SW 1271 (cell line): Measurements from ENCODE around the gene VPREB1.
"Not testable (repeated sequence)": the region's sequence is repeated elsewhere in the genome, so short reads cannot be mapped to it uniquely, and the experiment has no call there.

Experiments used
- DNase-seq, 2 experiments: peaks; one replicate each; lab custom pipeline; 2025; lab: John Stamatoyannopoulos, UW

The VPREB1 gene

GRCh38 chr22:22245935-22246525 is 1.4 kb downstream of the VPREB1 start:
- DNase-seq = no peak

GRCh38 chr22:22246706-22247105 is 2.1 kb downstream of the VPREB1 start:
- DNase-seq = no peak

GRCh38 chr22:22248878-22249277 is 4.3 kb downstream of the VPREB1 start:
- no peak for DNase-seq

GRCh38 chr22:22250651-22251050 is 6.1 kb downstream of the VPREB1 start:
- DNase-seq = not testable (repeated sequence)

- not testable (repeated sequence) for DNase-seq
These were observed 11.5 kb downstream of the VPREB1 start for GRCh38 chr22:22256133-22256532.

- not testable (repeated sequence) for DNase-seq
These were observed 14.2 kb downstream of the VPREB1 start for GRCh38 chr22:22258597-22259415.

GRCh38 chr22:22260169-22260568 is 15.6 kb downstream of the VPREB1 start:
- not testable (repeated sequence) for DNase-seq

GRCh38 chr22:22260586-22260985 is 16.0 kb downstream of the VPREB1 start:
- DNase-seq = not testable (repeated sequence)

- DNase-seq = not testable (repeated sequence)
These were observed 17.9 kb downstream of the VPREB1 start for GRCh38 chr22:22262332-22263074.

- not testable (repeated sequence) for DNase-seq
These were observed 19.2 kb downstream of the VPREB1 start for GRCh38 chr22:22263823-22264222.

GRCh38 chr22:22270036-22270676 is 25.6 kb downstream of the VPREB1 start:
- not testable (repeated sequence) for DNase-seq

GRCh38 chr22:22277423-22277822 is 32.8 kb downstream of the VPREB1 start:
- DNase-seq = not testable (repeated sequence)

GRCh38 chr22:22284962-22285756 is 40.6 kb downstream of the VPREB1 start:
- not testable (repeated sequence) for DNase-seq

GRCh38 chr22:22286390-22287105 is 42.0 kb downstream of the VPREB1 start:
- DNase-seq = not testable (repeated sequence)

GRCh38 chr22:22287106-22287626 is 42.6 kb downstream of the VPREB1 start:
- not testable (repeated sequence) for DNase-seq

GRCh38 chr22:22289666-22290065 is 45.1 kb downstream of the VPREB1 start:
- DNase-seq = not testable (repeated sequence)

GRCh38 chr22:22291129-22291806 is 46.7 kb downstream of the VPREB1 start:
- DNase-seq = not testable (repeated sequence)

- not testable (repeated sequence) for DNase-seq
These were observed 48.1 kb downstream of the VPREB1 start for GRCh38 chr22:22292656-22293055.

GRCh38 chr22:22293436-22293835 is 48.9 kb downstream of the VPREB1 start:
- DNase-seq = not testable (repeated sequence)

- DNase-seq = not testable (repeated sequence)
These were observed 50.1 kb downstream of the VPREB1 start for GRCh38 chr22:22294641-22295040.
